Activated CD4-positive, alpha-beta T cell treated with anti-CD3 and anti-CD28 coated beads, Interleukin-2, amount 10 ng/mL, durations not matched to agents 24 days and 14 days (primary cell): Measurements from ENCODE around the gene ETV3. TPM values are rescaled to one million over a fixed set of nuclear protein-coding genes. Genes with fewer than 3 reads are reported as not detected.
A peak's percentile ranks its signal among the peaks of the same experiment; 100 is the strongest.

ENCODE experiments used
- DNase-seq: peaks from one replicate; pipeline ENCODE4 v3.0.0; 2022
- H3K27ac Mint-ChIP-seq: one replicate; pipeline ENCODE4 v1.8.0; 2022; ENCODE audit warnings: mild to moderate bottlenecking, mixed read lengths
- H3K27me3 Mint-ChIP-seq: one replicate; pipeline ENCODE4 v1.8.0; 2022; ENCODE audit warnings: mixed read lengths
- H3K36me3 Mint-ChIP-seq: one replicate; pipeline ENCODE4 v1.8.0; 2022; ENCODE audit warnings: low read depth, mild to moderate bottlenecking, mixed read lengths
- H3K4me1 Mint-ChIP-seq: one replicate; pipeline ENCODE4 v1.8.0; 2021; ENCODE audit warnings: mixed read lengths
- H3K4me3 Mint-ChIP-seq: one replicate; pipeline ENCODE4 v1.8.0; 2022; ENCODE audit warnings: mild to moderate bottlenecking, moderate library complexity, mixed read lengths
- H3K9me3 Mint-ChIP-seq: one replicate; pipeline ENCODE4 v1.8.0; 2021; ENCODE audit warnings: mixed read lengths
- intact Hi-C: fragments of 100-400 bp; cut with micrococcal nuclease; formaldehyde crosslinking; loops from one replicate; pipeline ENCODE4 v1.15.1; 2023
- total RNA-seq: library from RNA; stranded (reverse); gene quantifications from 2 replicates; pipeline ENCODE4 v1.2.3, GENCODE V29; 2022

The ETV3 gene
- total RNA-seq, 1 donor from 2014 or later, result 40.4 TPM

- no peak for DNase-seq
- Mint-ChIP-seq H3K9me3 (no peaks in the 10 kb centered on the region), H3K27me3 (peaks cover 37% of the 10 kb centered on the region), H3K27ac (no peak overlapping the region), H3K4me1 (peaks cover 3% of the 10 kb centered on the region), H3K4me3 (no peak overlapping the region), H3K36me3 (no peaks in the 10 kb centered on the region)
- intact Hi-C loops, result no loop called here
Measured at GRCh38 chr1:157077394-157077793, 60.8 kb downstream of the ETV3 start.

- no peaks in the 10 kb centered on the region for H3K36me3 Mint-ChIP-seq
- H3K9me3 Mint-ChIP-seq, result no peaks in the 10 kb centered on the region
- DNase-seq, result peak; percentile 79
- peaks cover 3% of the 10 kb centered on the region for H3K4me1 Mint-ChIP-seq
- no peak overlapping the region for H3K27ac Mint-ChIP-seq
- H3K4me3 Mint-ChIP-seq, result no peak overlapping the region
- H3K27me3 Mint-ChIP-seq, result peaks cover 33% of the 10 kb centered on the region
- intact Hi-C loops, result no loop called here
Measured at GRCh38 chr1:157073944-157074685, 64.1 kb downstream of the ETV3 start.

Other genes with a start within 250 kb of the ETV3 start
- gene PEAR1, start 244.7 kb downstream of the ETV3 start, total RNA-seq, result 0.09 and 0.21 TPM in 2 replicates
- gene LRRC71, start 217.8 kb downstream of the ETV3 start, total RNA-seq, result not detected in 2 replicates
- gene ARHGEF11, start 92.7 kb downstream of the ETV3 start, total RNA-seq, result 1.9 and 3.1 TPM in 2 replicates
- gene ETV3L, start 38.6 kb downstream of the ETV3 start, total RNA-seq, result not detected in 2 replicates